Endothelial cell of umbilical vein (primary cell): ENCODE results near the gene INSIG2. TPM values are rescaled to one million over a fixed set of nuclear protein-coding genes. Genes with fewer than 3 reads are reported as not detected.

Experiments
- BruUV-seq: library from RNA; stranded (reverse); fragments of 400-500 nt; replicated peaks from 2 replicates; lab custom pipeline; 2021; lab: Mats Ljungman, UMichigan
- CTCF ChIA-PET: fragments of 300-600, 350-600 bp; sonication (Branson Sonifier 250); formaldehyde crosslinking; loops from one replicate; lab custom pipeline; 2021; ENCODE audit warnings: antibody characterized with exemption, inconsistent platforms; lab: Charles Lee
- POLR2A ChIA-PET: fragments of 300-600, 350-600 bp; sonication (Branson Sonifier 250); formaldehyde crosslinking; loops from one replicate; lab custom pipeline; 2021; ENCODE audit warnings: antibody characterized with exemption, inconsistent platforms; lab: Charles Lee
- DNase-seq: peaks from one replicate; pipeline ENCODE4 v3.0.0-alpha.2; 2011; ENCODE audit warnings: low read depth, low spot score
- FAIRE-seq: peaks from 2 replicates; lab custom pipeline; 2011; peaks lifted over from hg19 to GRCh38; lab: Jason Lieb, UNC
- H2AFZ ChIP-seq: 2 replicates; pipeline ENCODE4 v1.6.0; 2012; ENCODE audit warnings: low read depth, low read length, control low read depth, inconsistent platforms
- H3K27ac ChIP-seq: 2 replicates; pipeline ENCODE4 v1.5.1; 2011; ENCODE audit warnings: low read depth, mild to moderate bottlenecking, control low read depth, low read length, moderate library complexity; ENCODE audit not compliant: insufficient read depth
- H3K27me3 ChIP-seq, 2 experiments: 2 replicates each; pipeline versions ENCODE4 v1.6.0 to v1.6.1; 2011; ENCODE audit warnings: low read length in 2 of 2, mixed read lengths in 1 of 2; ENCODE audit not compliant: control insufficient read depth in 2 of 2, insufficient read depth in 2 of 2
- H3K36me3 ChIP-seq, 2 experiments: 2 replicates in 1 of 2; 3 replicates in 1 of 2; pipeline ENCODE4 v1.5.1; 2011; ENCODE audit warnings: low read length in 2 of 2, mild to moderate bottlenecking in 1 of 2, moderate library complexity in 1 of 2; ENCODE audit not compliant: control insufficient read depth in 2 of 2, insufficient read depth in 2 of 2; ENCODE audit errors: extremely low read depth in 1 of 2
- H3K4me1 ChIP-seq: 3 replicates; pipeline ENCODE4 v1.5.1; 2011; ENCODE audit warnings: mild to moderate bottlenecking, low read length; ENCODE audit not compliant: control insufficient read depth, insufficient read depth; ENCODE audit errors: extremely low read depth
- H3K4me2 ChIP-seq: 2 replicates; pipeline ENCODE4 v1.6.1; 2011; ENCODE audit warnings: low read length, control low read depth, mixed read lengths; ENCODE audit not compliant: insufficient read depth
- H3K4me3 ChIP-seq, 3 experiments: fragments of 200-600 bp in 1 of 3; sonication (generic), shearing (Covaris generic) in 1 of 3; replicated peaks in 1 of 3; 2 replicates each; pipeline ENCODE4 v1.5.1; 2011 to 2016; ENCODE audit warnings: control low read depth in 3 of 3, low read length in 3 of 3, mild to moderate bottlenecking in 2 of 3, inconsistent platforms in 1 of 3, low read depth in 1 of 3, moderate library complexity in 1 of 3; ENCODE audit not compliant: insufficient read depth in 1 of 3
- H3K79me2 ChIP-seq: 2 replicates; pipeline ENCODE4 v1.6.0; 2012; ENCODE audit warnings: low read length, inconsistent platforms; ENCODE audit not compliant: control insufficient read depth, insufficient read depth
- H3K9ac ChIP-seq: replicated peaks from 2 replicates; pipeline ENCODE3; 2011; ENCODE audit warnings: low read length, control low read depth; ENCODE audit not compliant: insufficient read depth; ENCODE audit errors: extremely low read depth
- H3K9me1 ChIP-seq: replicated peaks from 3 replicates; pipeline ENCODE4 v1.6.0; 2011; ENCODE audit warnings: mild to moderate bottlenecking, low read length; ENCODE audit not compliant: control insufficient read depth, insufficient read depth; ENCODE audit errors: extremely low read depth
- H3K9me3 ChIP-seq: replicated peaks from 2 replicates; pipeline ENCODE4 v1.5.1; 2012; ENCODE audit warnings: low read length, inconsistent platforms; ENCODE audit not compliant: control insufficient read depth, insufficient read depth
- H4K20me1 ChIP-seq: replicated peaks from 2 replicates; pipeline ENCODE3; 2011; ENCODE audit warnings: mild to moderate bottlenecking, low read length; ENCODE audit not compliant: control insufficient read depth, insufficient read depth; ENCODE audit errors: extremely low read depth
- CTCF ChIP-seq, 2 donors: IDR thresholded peaks; 1 replicate in 1 of 2; 2 replicates in 1 of 2; pipeline ENCODE4 v1.5.1; 2011; ENCODE audit warnings: low read length in 2 of 2, mild to moderate bottlenecking in 2 of 2, moderate library complexity in 2 of 2, control low read depth in 1 of 2, inconsistent platforms in 1 of 2, low read depth in 1 of 2; ENCODE audit not compliant: insufficient read depth in 1 of 2; ENCODE audit errors: extremely low read depth in 1 of 2
- EZH2 ChIP-seq: IDR thresholded peaks from 2 replicates; pipeline ENCODE4 v1.6.1; 2012; ENCODE audit warnings: borderline replicate concordance, low read depth, mild to moderate bottlenecking, moderate library complexity, low read length, inconsistent platforms; ENCODE audit not compliant: severe bottlenecking
- FOS ChIP-seq: IDR thresholded peaks from 2 replicates; pipeline ENCODE4 v1.6.1; 2011; ENCODE audit warnings: mild to moderate bottlenecking, low read length, moderate library complexity, borderline replicate concordance; ENCODE audit not compliant: insufficient read depth
- GATA2 ChIP-seq: IDR thresholded peaks from 2 replicates; pipeline ENCODE4 v1.7.0; 2011; ENCODE audit warnings: low read depth, mild to moderate bottlenecking, moderate library complexity, mixed read lengths, low read length; ENCODE audit not compliant: insufficient read length, insufficient read depth
- JUN ChIP-seq: IDR thresholded peaks from 2 replicates; pipeline ENCODE4 v1.6.1; 2011; ENCODE audit warnings: borderline replicate concordance, low read depth; ENCODE audit not compliant: insufficient read length, insufficient read depth
- MAX ChIP-seq: IDR thresholded peaks from 2 replicates; pipeline ENCODE4 v1.6.1; 2011; ENCODE audit not compliant: insufficient read depth, insufficient read length
- MYC ChIP-seq: IDR thresholded peaks from one replicate; pipeline ENCODE4 v1.6.1; 2011; ENCODE audit warnings: mild to moderate bottlenecking, low read depth, low read length
- POLR2A ChIP-seq: IDR thresholded peaks from 2 replicates; pipeline ENCODE4 v1.6.1; 2012; ENCODE audit warnings: low read depth, mild to moderate bottlenecking, control low read depth, low read length
- POLR2AphosphoS5 ChIP-seq: IDR thresholded peaks from 2 replicates; pipeline ENCODE4 v1.6.1; 2012; ENCODE audit warnings: low read depth, mild to moderate bottlenecking, control low read depth, low read length, moderate library complexity; ENCODE audit not compliant: insufficient read depth
- dilution Hi-C: fragments of 300-500 bp; cut with MboI; formaldehyde crosslinking; loops from one replicate; pipeline ENCODE4 v1.15.0; 2019; ENCODE audit warnings: low sequenced_read_pairs; ENCODE audit not compliant: extremely low pct_ligation_motif_present
- intact Hi-C: fragments of 100-400 bp; cut with micrococcal nuclease; formaldehyde crosslinking; loops from one replicate; pipeline ENCODE4 v1.10.0; 2022
- polyA plus RNA-seq, 4 experiments: library from polyadenylated mRNA; depleted of rRNA in 3 of 4; stranded (reverse) in 3 of 4; unstranded in 1 of 4; fragments of >200 nt; gene quantifications; 2 replicates each; pipeline versions ENCODE4 v1.2.1 to v1.2.3, GENCODE V29; 2011 to 2012; ENCODE audit warnings: missing spikeins in 1 of 4
- total RNA-seq: library from RNA; stranded (reverse); gene quantifications from 2 replicates; pipeline ENCODE4 v1.2.3, GENCODE V29; 2021

Gene INSIG2
- total and polyA plus RNA-seq, 2 donors (not counting 3 experiments of a cell fraction or from before 2014, with no cell fraction given): 24.1 to 26.9 TPM

GRCh38 chr2:118048401-118048800 is 39.9 kb upstream of the INSIG2 start:
- DNase-seq: no peak
- Histone ChIP-seq H3K9ac (no peak overlapping the region), H2AFZ (no peak overlapping the region), H3K9me3 (no peaks in the 10 kb centered on the region), H3K4me3 (no peak overlapping the region), H3K4me2 (no peak overlapping the region), H3K27me3 (peaks cover 16 to 17% of the 10 kb centered on the region in 2 experiments), H4K20me1 (no peaks in the 10 kb centered on the region), H3K27ac (no peak overlapping the region), H3K9me1 (no peaks in the 10 kb centered on the region), H3K4me1 (peaks cover 26% of the 10 kb centered on the region), H3K36me3 (no peaks in the 10 kb centered on the region), H3K79me2 (no peaks in the 10 kb centered on the region)
- TF ChIP-seq MAX (no peak), POLR2A (no peak), MYC (no peak), JUN (no peak), EZH2 (no peak), CTCF (IDR thresholded peaks at IDR 0.05; ENCODE audit: extremely low read depth in 1 of 2, insufficient read depth in 1 of 2, low read depth in 1 of 2, low read length in 2 of 2) (no peak), FOS (no peak), POLR2AphosphoS5 (no peak), GATA2 (no peak)
- CTCF ChIA-PET: interaction anchor here (2.6 to 3.6 kb wide), 4 partner anchors 13 to 806 kb away, joined by 12 to 174 read pairs (median 78); no protein-coding TSS in a partner anchor
- dilution Hi-C loops (no loop called here), intact Hi-C loops (no loop called here)
- BruUV-seq: no TSS peak
- POLR2A ChIA-PET: no interaction called here
- no peak for FAIRE-seq
